ENCODE results near the gene EVC. TPM values are rescaled to one million over a fixed set of nuclear protein-coding genes. Genes with fewer than 3 reads are reported as not detected.
A peak's percentile ranks its signal among the peaks of the same experiment; 100 is the strongest.

The EVC gene
- total RNA-seq, 1 experiment from 2014 or later = 11.5 TPM

GRCh38 chr4:5706486-5707290 lies 4.3 kb upstream of the EVC start:
- in situ Hi-C loops (cut with HindIII; ENCODE audit: low pct_unique_long_range_greater_than_20kb, low sequenced_read_pairs) = no loop called here
- DNase-seq (ENCODE audit: low read depth) = no peak

DNA sequence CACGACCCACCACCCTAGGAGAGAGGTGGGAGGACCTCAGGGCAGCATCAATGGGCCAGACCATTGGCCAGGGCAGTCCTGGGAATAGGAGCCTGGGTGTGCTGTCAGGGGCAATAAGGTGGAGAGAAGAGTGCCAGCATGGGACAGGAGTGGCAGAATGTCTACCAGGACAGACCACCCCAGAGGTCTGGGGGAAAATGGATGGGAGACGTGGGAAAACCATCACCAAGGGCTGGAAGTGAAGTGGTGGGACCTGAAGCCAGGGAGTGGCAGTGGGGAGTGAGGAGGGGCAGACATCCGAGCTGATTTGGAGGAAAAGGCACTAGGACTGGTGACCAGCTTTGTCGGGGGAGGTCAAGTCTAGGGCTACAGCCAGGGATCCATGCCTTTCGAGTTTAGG lies 3.6 kb upstream of the EVC start:
- in situ Hi-C loops (cut with HindIII; ENCODE audit: low pct_unique_long_range_greater_than_20kb, low sequenced_read_pairs) = no loop called here
- no peak for DNase-seq (ENCODE audit: low read depth)

GRCh38 chr4:5707778-5708448 lies 3.1 kb upstream of the EVC start:
- DNase-seq (ENCODE audit: low read depth) = no peak

DNA sequence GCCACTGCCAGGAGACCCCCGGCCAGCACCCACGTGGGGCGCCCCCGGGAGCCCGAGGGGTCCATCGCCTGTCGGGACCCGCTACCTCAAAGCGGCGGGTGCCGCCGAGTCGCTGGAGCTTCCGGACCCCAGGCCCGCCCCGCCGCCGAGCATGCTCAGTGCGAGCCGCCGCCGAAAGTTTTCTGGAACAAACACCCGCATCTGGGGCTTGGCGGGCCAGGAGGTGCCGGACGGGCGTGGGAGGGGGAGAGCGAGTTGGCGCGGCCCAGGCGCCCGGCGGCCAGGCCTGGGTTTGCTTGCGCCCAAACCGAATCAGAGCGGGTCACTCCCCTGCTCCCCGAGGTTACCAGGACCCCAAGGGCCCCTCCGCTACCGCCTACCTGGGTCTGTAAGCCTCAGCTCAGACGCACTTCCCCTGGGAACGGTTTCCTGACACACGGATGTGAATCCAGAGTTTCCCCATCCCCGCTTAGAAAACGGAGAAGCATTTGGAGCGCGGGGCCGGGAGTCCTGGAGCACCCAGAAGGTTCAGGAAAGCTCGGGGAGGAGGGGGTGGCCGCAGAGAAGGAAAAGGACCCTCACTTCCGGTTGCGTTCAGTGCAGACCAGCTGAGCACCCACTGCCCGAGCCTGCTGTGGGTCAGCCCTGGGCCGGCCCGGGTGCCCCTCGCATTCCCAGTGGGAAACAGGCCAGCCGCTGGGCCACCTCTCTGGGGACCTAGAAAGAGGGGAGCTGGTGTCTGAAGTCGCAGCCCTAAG lies 2.4 kb upstream of the EVC start, which contains the start of gene EVC2:
Gene EVC2, minus strand, starts transcription at position 111 of the 758 bp plus-strand sequence. Its CDS starts 46 bp downstream, at position 65.
- in situ Hi-C loops (cut with HindIII; ENCODE audit: low pct_unique_long_range_greater_than_20kb, low sequenced_read_pairs) = no loop called here
- DNase-seq (ENCODE audit: low read depth) = no peak

More at GRCh38 chr4:5707778-5708448, 3.1 kb upstream of the EVC start:
- in situ Hi-C loops (cut with HindIII; ENCODE audit: low pct_unique_long_range_greater_than_20kb, low sequenced_read_pairs) = no loop called here

DNA sequence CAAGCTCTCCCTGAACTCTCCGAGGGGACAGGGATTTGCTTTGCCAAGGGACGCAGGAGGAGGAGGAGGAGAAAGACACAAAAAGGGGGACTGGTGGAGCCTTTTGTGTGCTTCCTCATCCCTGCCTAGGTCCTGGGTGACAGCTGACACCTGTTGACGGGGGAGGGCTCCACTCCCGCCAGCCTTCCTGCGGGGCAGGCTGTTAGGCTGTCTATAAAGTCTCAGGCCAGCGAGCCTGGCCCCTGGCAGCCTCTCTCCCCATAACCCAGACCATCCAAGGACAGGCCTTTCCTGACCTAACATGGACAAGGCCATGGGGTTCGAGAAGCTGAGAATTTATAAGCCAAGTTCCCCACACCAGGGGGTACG lies 1.8 kb upstream of the EVC start:
- DNase-seq (ENCODE audit: low read depth) = no peak
- in situ Hi-C loops (cut with HindIII; ENCODE audit: low pct_unique_long_range_greater_than_20kb, low sequenced_read_pairs) = no loop called here

GRCh38 chr4:5710065-5710960 lies 688 bp upstream of the EVC start:
- in situ Hi-C loops (cut with HindIII; ENCODE audit: low pct_unique_long_range_greater_than_20kb, low sequenced_read_pairs) = no loop called here
- DNase-seq (ENCODE audit: low read depth) = peak; percentile 35

DNA sequence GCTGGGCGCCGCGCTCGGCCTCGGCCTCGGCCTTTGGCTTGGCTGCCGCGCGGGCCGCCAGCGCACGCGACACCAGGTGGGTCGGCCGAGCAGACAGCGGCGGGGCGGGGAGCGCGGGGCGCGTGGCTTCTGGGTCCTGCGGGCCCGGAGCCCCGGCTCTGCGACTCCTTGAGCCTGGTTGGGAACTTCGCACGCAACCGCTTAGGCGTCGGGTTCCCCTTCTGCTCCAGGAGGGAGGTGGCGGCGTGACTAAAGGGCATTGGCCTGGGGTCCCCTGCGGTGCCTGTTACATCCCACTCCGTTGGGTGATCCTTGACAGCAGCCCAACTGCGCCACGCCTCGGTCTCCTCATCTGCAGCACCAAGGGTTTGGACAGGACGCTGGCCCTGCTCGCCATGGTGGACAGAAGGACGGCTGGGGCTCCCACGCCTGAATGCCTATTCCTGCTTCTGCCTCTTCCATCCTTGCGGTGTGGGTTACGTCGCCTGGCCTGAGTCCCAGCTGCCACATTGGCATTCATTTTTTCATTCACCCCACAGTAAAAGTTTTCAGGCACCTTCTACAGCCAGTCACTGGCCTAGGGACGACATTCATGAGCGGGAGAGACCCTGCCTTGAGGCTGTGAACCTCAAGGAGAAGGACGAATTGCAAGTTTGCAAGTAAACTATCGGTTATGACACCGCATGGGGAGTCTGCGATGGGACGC lies 631 bp downstream of the EVC start:
- in situ Hi-C loops (cut with HindIII; ENCODE audit: low pct_unique_long_range_greater_than_20kb, low sequenced_read_pairs) = no loop called here
- DNase-seq (ENCODE audit: low read depth) = peak; percentile 57

GRCh38 chr4:5712517-5712916 lies 1.5 kb downstream of the EVC start:
- no peak for DNase-seq (ENCODE audit: low read depth)
- in situ Hi-C loops (cut with HindIII; ENCODE audit: low pct_unique_long_range_greater_than_20kb, low sequenced_read_pairs) = no loop called here

GRCh38 chr4:5712931-5713330 lies 1.9 kb downstream of the EVC start:
- DNase-seq (ENCODE audit: low read depth) = no peak
- in situ Hi-C loops (cut with HindIII; ENCODE audit: low pct_unique_long_range_greater_than_20kb, low sequenced_read_pairs) = no loop called here

GRCh38 chr4:5713861-5714260 lies 2.9 kb downstream of the EVC start:
- in situ Hi-C loops (cut with HindIII; ENCODE audit: low pct_unique_long_range_greater_than_20kb, low sequenced_read_pairs) = no loop called here
- no peak for DNase-seq (ENCODE audit: low read depth)

GRCh38 chr4:5715357-5715756 lies 4.4 kb downstream of the EVC start:
- in situ Hi-C loops (cut with HindIII; ENCODE audit: low pct_unique_long_range_greater_than_20kb, low sequenced_read_pairs) = no loop called here

GRCh38 chr4:5716391-5716790 lies 5.4 kb downstream of the EVC start:
- DNase-seq (ENCODE audit: low read depth) = no peak
- in situ Hi-C loops (cut with HindIII; ENCODE audit: low pct_unique_long_range_greater_than_20kb, low sequenced_read_pairs) = no loop called here

More at GRCh38 chr4:5715357-5715756, 4.4 kb downstream of the EVC start:
- DNase-seq (ENCODE audit: low read depth) = no peak

- no peak for DNase-seq (ENCODE audit: low read depth)
- in situ Hi-C loops (cut with HindIII; ENCODE audit: low pct_unique_long_range_greater_than_20kb, low sequenced_read_pairs) = no loop called here
Observed at GRCh38 chr4:5717449-5718158, 6.6 kb downstream of the EVC start.

GRCh38 chr4:5718411-5718810 lies 7.4 kb downstream of the EVC start:
- DNase-seq (ENCODE audit: low read depth) = no peak
- in situ Hi-C loops (cut with HindIII; ENCODE audit: low pct_unique_long_range_greater_than_20kb, low sequenced_read_pairs) = no loop called here

GRCh38 chr4:5719350-5720055 lies 8.5 kb downstream of the EVC start:
- in situ Hi-C loops (cut with HindIII; ENCODE audit: low pct_unique_long_range_greater_than_20kb, low sequenced_read_pairs) = no loop called here
- DNase-seq (ENCODE audit: low read depth) = peak; percentile 55

- in situ Hi-C loops (cut with HindIII; ENCODE audit: low pct_unique_long_range_greater_than_20kb, low sequenced_read_pairs) = no loop called here
- no peak for DNase-seq (ENCODE audit: low read depth)
Observed at GRCh38 chr4:5720157-5720850, 9.3 kb downstream of the EVC start.

Data from Caki2 (cell line).